ENCODE data around the gene FOXA3. TPM values are rescaled to one million over a fixed set of nuclear protein-coding genes. Genes with fewer than 3 reads are reported as not detected.
A peak's percentile ranks its signal among the peaks of the same experiment; 100 is the strongest.

Gene FOXA3
- total and polyA plus RNA-seq, 2 donors (not counting 3 experiments of a cell fraction or from before 2014, with no cell fraction given) = 0.06 TPM; not detected in 1

DNA sequence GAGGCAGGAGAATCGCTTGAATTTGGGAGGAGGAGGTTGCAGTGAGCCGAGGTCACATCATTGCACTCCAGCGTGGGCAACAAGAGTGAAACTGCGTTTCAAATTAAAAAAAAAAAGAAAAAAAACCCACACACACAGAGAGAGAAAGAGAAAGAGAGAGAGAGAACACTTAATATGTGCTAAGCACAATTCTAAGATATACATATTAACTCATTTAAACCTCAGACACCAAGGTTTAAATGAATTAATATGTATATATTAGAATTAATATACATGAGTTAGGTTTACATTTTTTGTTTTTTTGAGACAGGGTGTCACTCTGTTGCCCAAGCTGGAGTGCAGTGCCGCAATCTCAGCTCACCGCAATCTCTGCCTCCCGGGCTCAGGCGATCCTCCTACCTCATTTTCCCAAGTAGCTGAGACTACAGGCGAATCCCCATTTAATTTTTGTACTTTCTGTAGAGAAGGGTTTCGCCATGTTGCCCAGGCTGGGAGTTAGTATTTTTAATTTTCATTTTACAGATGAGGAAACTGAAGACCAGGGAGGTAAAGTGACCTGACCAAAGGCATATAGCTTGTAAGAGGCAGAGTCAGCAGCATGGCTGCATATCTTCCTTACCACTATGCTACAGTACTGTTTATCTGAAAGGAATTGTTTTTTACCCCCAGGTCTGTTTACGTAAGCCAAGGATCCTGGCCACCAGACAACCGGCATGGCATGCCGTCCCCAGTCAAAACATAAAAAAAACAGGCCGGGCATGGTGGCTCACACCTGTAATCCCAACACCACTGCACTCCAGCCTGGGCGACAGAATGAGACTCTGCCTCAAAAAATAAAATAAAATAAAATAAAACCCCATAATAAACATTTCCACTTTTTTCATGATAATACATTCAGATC is 3.5 kb upstream of the FOXA3 start:
- H3K9me3 ChIP-seq (replicated peaks; ENCODE audit: control insufficient read depth, insufficient read depth, low read length) = no peaks in the 10 kb centered on the region
- H3K4me2 ChIP-seq (ENCODE audit: insufficient read depth, low read length) = no peak overlapping the region
- H3K79me2 ChIP-seq (ENCODE audit: control insufficient read depth, insufficient read depth, low read length) = peaks cover 41% of the 10 kb centered on the region
- peaks cover 4% of the 10 kb centered on the region for H3K4me1 ChIP-seq (ENCODE audit: control insufficient read depth, extremely low read depth, insufficient read depth, low read length)
- no peak overlapping the region for H3K27ac ChIP-seq (ENCODE audit: insufficient read depth, low read depth, low read length)
- POLR2A ChIA-PET = no interaction called here
- no peaks in the 10 kb centered on the region for H4K20me1 ChIP-seq (replicated peaks; ENCODE audit: control insufficient read depth, extremely low read depth, insufficient read depth, low read length)
- H3K9me1 ChIP-seq (replicated peaks; ENCODE audit: control insufficient read depth, extremely low read depth, insufficient read depth, low read length) = no peaks in the 10 kb centered on the region
- peaks cover 15 to 18% of the 10 kb centered on the region in 2 experiments for H3K27me3 ChIP-seq (ENCODE audit: control insufficient read depth in 2 of 2, insufficient read depth in 2 of 2, low read length in 2 of 2)
- no peak overlapping the region for H2AFZ ChIP-seq (ENCODE audit: low read depth, low read length)
- BruUV-seq (replicated peaks) = no TSS peak
- intact Hi-C loops (cut with micrococcal nuclease) (no loop called here), dilution Hi-C loops (cut with MboI; ENCODE audit: extremely low pct_ligation_motif_present, low sequenced_read_pairs) (no loop called here)
- peak; percentile 37 for FAIRE-seq
- no peak for DNase-seq (ENCODE audit: low read depth, low spot score)
- no peak overlapping the region for H3K4me3 ChIP-seq (replicated peaks in 1 of 3; ENCODE audit: insufficient read depth in 1 of 3, low read depth in 1 of 3, low read length in 3 of 3)
- peaks cover 2 to 6% of the 10 kb centered on the region in 2 experiments for H3K36me3 ChIP-seq (ENCODE audit: control insufficient read depth in 2 of 2, extremely low read depth in 1 of 2, insufficient read depth in 2 of 2, low read length in 2 of 2)
- CTCF ChIA-PET = no interaction called here
- H3K9ac ChIP-seq (replicated peaks; ENCODE audit: extremely low read depth, insufficient read depth, low read length) = no peak overlapping the region
- TF ChIP-seq CTCF (IDR thresholded peaks at IDR 0.05; ENCODE audit: extremely low read depth in 1 of 2, insufficient read depth in 1 of 2, low read depth in 1 of 2, low read length in 2 of 2) (no peak), FOS (IDR thresholded peaks at IDR 0.05; ENCODE audit: borderline replicate concordance, insufficient read depth, low read length) (no peak), EZH2 (IDR thresholded peaks at IDR 0.05; ENCODE audit: borderline replicate concordance, low read depth, low read length, severe bottlenecking) (no peak), GATA2 (IDR thresholded peaks at IDR 0.05; ENCODE audit: insufficient read depth, insufficient read length, low read depth, low read length) (no peak), POLR2AphosphoS5 (IDR thresholded peaks at IDR 0.05; ENCODE audit: insufficient read depth, low read depth, low read length) (no peak), JUN (IDR thresholded peaks at IDR 0.05; ENCODE audit: borderline replicate concordance, insufficient read depth, insufficient read length, low read depth) (no peak), POLR2A (IDR thresholded peaks at IDR 0.05; ENCODE audit: low read depth, low read length) (no peak), MYC (IDR thresholded peaks at IDR 0.05; ENCODE audit: low read depth, low read length) (no peak)
- TF ChIP-seq, protein P1, sequence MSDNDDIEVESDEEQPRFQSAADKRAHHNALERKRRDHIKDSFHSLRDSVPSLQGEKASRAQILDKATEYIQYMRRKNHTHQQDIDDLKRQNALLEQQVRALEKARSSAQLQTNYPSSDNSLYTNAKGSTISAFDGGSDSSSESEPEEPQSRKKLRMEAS (IDR thresholded peaks at IDR 0.05; ENCODE audit: insufficient read depth, insufficient read length) = no peak
